HG03460 (cell line): Measurements from ENCODE around the gene SIRT7.
A peak's percentile ranks its signal among the peaks of the same experiment; 100 is the strongest.

Experiments used
- ATAC-seq: cut with Tn5 transposase; IDR thresholded peaks from one replicate; pipeline ENCODE4 v1.9.1; 2021; ENCODE audit not compliant: unreplicated experiment

Gene SIRT7

DNA sequence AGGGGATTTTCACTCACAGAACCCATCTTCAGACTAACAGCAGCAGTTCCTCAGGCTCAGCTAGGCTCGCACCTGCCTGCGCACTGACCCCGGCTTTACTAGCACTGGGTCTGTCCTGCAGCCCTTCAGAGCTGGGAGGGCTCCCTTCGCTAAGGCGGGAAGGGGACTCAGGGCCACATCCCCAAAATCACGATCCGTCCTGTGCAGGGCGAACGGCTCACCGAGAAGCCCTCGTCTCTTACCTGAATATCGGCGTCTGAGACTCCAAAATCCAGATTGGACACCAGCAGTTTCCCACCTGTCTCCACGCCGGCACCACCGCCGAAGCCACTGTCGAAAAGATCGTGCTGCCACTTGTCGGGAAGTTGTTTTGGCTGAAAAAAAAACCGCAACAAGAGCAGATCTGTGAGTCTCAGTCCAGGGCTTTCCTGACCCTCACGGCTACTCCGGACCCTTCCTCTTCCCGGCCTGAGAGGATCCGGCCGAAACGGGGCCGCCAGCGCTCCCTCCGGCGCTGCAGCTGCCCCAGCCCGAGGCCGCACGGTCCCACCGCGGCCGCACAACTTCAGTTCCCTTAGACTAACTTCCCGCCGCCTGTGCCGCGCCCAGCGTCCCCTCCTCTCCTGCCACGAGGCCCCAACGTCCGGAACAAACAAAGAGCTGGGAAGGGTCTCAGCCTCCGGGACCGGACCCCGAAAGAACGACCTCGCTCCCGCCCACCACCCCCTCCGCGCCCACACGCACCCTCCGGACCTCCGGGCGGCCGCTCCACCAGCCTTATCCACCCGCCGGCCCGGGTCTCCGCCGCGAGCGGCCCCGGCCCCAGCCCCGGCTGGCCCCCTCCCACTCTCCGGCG lies 27.3 kb downstream of the SIRT7 start:
- ATAC-seq, result peak; percentile 6

DNA sequence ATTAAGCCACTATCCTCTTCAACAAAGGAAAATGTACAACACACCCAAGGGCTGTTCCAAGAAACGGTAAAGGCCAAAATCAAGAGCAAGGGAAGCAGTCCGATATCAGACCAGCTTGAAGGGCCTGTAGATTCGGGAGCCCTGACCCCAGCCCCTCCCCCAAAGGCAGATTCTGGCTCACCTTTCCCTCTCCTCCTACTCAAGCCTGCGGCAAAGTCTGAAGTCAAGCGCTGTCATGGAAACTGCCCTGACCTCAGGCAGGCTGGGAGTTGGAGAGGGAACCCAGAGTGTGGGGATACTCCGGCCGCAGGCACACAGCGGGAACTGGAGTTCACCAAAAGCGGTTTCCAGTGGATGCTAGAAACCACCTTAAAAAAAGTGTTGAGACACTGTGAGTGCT lies 28.4 kb downstream of the SIRT7 start:
- ATAC-seq, result no peak

DNA sequence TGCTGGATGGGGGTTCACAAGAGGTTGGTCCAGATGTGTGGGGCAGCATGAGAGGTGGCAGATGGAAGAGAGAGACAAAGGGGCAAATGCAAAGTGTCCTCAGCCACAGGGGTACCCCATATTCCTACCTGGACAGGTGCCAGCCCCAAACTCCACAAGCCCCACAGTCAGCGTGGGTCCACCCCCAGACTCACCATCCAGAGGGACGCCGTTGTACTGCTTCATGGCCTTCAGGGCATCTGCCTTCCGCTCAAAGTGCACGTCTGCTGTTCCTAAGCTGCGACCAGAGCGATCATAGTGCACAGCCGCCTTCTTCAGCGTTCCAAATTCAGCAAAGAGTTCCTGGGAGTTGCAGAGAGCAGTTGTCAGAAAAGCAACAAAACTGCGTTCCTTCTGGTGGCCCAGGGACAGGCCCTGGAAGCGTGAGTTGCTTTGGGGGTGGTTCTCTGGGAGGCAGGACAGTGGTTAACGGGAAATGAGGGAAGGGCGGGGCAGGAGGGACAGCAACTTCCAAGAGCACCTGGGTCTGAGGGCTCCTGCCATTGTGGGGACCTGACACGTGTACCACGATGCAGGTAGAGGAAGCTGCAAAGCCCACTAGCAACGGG lies 28.9 kb downstream of the SIRT7 start:
- ATAC-seq, result no peak

DNA sequence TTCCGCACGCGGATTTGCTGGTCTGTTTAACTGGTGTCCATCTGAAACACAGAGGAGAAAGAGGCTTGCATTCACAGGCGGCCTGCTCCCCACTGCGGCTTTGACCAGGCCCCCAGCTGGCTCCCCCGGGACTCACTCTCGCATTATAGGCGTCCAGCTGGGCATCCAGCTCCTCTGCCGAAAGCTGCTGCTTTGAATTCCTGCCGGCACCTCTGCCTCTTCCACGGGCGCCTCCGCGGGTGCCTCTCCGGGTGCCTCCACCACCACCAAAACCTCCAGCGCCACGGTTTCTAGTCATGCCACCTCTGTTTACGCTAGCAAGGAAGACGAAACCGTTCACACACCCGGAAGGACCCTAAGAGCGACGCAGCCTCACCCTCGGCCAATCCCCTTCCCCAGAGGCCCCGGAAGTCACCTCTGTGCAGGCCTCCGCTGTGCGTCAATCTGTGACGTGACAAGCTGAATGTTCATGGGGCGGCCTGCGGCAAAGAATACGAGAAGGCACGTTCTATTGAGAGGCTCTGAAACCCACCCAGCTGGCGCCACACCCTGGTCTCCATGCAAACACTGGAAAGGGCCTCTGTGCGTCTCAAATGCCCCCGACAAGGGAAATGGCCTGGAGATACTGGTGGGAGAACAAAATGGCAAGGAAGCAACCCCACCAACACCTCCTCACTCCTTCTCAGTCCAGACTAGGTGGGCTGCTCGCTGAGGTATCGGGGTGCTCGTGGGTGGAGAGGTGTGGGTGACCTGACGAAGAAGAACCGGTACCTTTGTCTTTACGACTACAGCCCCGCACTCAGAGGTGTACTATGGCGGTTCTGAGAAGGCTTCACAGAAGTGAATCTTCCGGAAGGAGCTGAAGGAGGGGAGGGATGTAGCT lies 29.6 kb downstream of the SIRT7 start:
- no peak for ATAC-seq

DNA sequence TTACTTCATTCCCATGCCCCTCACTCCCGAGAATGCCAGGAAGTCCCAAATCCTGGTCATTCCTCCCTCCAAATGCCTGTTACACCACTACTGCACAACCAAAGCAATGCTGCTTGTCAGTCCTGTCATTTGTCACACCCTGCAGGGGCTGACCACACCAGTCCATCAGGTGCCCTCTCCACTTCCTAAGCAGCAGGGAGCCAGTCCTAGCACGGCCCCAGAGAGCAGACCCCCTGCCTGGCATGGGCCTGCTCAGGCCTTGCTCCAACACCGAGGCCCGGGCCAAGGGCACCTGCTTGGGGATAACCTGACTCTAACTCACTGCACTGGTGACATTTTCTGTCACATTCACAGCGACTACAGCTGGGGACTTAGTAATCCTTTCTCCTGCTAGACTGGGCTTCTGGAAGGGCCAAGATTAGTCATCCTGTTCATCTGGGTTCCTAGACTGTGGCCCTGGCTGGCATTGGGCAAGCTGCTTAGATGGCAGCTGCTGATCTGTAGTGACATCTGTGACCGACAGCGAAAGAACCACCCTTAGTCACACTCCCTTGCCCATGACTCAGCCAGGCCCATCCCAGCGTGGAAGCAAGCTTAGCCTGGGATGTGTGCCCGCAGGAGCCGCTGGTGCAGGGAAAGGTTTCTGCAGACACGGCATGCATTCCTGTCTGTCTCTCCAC lies 32.0 kb downstream of the SIRT7 start:
- ATAC-seq, result no peak

DNA sequence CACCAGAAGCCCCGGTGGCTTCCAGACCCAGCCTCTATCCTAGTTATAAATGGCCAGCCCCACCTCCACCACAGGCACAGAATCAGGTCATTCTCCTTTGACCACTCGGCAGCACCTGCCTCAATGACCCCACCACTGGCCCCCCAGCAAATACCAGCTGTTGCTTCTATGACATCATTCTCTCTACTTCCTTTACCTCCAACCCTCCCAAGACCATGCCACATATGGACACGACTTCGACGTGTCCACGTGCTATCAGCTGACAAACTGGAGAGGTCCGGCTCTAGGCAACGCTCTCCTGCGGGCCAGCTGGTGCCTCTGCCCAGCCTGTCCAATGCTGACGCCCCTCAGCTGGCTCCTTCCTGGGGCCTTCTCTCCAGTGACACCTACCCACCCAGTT lies 32.5 kb downstream of the SIRT7 start:
- no peak for ATAC-seq

DNA sequence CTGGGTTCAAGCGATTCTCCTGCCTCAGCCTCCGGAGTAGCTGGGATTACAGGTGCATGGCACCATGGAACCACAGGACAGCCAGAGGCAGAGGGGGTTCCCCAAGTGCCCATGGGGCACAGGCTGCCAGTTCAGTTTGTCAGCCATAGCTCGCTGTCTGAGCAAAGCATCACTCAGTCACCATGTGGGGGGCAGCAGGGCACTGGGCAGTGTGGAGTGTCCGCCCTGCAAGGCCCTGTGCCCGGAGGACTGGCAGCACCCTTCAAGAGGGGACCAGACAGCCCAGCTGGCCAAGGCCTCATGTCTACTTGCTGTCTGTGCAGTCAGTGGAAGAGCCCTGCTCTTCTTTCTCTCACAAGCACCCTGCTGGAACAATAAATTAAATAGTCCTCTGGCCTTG lies 33.0 kb downstream of the SIRT7 start:
- ATAC-seq, result no peak

DNA sequence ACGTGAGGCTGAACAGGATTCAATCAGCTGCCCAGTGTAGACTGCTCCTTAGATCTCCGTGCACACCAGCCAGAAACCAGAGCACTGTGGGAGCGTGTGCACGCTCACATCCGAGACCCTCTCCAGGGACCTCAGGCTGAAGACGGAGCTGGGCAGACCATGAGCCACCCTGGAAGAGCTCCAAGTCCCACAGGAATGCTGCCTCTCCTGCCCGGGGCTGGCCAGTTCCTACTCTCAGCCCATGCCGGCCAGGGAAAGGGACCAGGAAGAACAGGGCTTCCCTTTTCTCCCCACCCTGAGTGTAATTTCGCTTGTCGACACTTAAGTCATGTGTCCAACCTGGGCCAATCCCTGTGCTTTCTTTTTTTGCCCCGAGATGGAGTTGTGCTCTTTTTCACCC lies 33.5 kb downstream of the SIRT7 start:
- no peak for ATAC-seq

DNA sequence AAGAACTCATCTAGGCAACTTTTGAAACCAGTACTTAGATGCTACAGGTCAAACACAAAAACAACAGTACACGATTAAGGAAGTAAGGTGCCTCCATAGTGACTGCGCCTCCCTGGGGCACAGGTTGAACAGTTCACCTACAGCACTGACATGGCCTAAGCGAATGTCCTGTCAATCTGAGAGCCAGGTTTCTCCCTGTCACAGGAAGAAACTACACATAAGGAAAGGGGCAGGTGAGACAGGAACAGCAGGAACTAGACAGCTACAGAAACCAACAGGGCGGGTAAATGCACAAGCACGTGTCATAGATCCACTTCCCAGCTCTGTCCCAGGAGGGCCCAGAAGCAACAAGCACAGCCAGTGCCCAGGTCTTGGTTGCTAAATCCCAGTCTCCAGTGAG lies 38.9 kb downstream of the SIRT7 start:
- ATAC-seq, result no peak

DNA sequence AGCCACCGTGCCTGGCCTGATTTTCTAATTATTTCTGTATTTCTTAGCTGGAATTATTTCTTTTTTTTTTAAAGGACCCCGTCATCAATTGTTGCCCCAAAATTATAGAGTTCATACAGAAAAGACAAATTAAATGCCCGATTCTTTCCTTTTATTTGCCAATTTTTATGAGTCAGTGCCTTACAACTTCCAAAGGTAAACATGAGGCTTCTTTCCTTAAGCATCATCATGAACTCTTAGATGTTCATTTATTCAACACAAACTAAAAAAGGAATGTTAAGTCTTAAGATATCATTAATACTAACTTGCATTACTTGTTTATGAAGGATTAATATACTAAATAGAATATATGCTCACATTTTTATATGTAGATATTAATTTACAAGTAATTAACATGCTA lies 39.7 kb downstream of the SIRT7 start:
- no peak for ATAC-seq

DNA sequence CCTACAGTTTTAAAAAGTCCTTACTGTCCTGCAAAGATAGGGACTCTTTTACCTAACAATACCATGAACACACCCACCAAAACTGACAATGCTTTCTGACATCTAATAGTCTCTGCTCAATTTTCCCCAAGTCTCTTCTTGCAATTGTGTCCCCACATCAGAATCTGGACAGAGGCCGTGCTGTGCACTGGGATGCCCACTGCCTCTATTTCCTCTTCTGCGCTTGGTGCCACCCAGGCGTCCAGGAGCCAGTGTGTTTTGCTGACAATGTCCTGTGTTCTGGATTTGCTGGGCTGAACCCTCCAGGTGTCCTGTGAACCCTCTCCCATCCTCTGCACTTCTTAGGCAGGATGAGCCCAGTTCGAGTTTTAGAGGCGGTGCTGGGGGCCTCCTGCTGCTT lies 40.4 kb downstream of the SIRT7 start:
- ATAC-seq, result no peak

DNA sequence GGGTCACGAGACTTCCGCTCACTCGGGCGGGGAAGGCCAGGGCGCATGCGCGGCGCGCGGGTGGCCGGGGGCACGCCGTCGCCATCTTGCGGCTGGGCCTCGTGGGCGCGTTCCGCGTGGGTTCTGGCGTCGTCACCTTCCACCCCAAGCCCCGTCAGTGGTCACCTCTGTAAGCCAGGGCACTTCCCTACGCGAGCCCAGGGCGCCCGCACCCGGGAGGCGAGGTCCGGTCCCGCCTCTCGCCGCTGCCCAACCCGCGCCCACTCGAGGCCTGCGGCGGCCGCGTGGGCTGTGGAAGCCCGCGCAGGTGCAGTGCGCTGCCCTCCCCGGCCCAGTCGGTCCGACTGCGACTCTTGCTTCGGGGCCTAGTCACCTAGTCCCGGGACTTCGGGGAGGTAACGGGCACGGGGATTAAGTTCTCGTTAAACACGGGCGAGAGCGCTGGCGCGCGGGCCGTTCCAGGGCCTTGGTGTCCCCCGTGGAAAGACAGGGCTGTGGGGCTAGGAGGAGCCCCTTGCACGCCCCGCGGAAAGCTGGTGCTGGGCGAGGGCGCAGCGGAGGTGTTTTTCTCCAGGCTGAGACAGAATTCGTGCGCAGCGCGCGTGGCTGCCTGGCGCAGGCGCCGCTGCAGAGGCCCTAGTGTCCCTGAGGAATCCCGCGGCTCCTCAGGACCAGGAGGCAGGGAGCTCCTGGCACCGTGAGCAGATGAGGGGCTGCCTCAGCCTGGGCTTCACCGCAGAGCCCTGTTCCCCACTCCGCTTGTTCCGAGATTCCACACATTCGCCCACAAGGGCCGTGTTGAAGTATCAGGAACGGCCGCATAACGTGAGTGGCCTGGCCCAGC lies 46.4 kb downstream of the SIRT7 start:
- peak; percentile 6 for ATAC-seq

DNA sequence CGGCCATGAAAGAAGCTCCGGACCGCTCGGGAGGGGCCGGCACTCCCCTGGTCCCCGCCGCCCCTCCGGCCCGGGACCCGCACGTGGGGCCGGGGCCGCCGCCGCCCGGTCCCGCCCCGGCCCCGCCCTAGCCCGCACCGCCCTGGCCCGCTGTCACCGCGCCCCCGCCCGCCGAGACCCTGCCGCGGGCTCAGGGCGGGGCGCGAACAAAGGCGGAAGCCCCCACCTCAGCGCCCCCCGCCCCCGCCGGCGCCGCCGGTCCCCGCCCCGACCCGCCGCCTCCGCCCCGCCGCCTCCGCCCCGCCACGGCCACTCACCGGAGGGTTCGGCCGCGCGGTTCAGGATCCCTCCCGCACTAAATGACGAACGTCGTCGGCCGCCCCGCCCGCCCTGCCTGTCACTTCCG lies 47.0 kb downstream of the SIRT7 start, which contains the start of gene ARHGDIA:
TSS of gene ARHGDIA (minus strand) at position 357 of the 406 bp plus-strand sequence. CDS start 1,407 bp downstream, outside the sequence.
- ATAC-seq, result peak; percentile 44

DNA sequence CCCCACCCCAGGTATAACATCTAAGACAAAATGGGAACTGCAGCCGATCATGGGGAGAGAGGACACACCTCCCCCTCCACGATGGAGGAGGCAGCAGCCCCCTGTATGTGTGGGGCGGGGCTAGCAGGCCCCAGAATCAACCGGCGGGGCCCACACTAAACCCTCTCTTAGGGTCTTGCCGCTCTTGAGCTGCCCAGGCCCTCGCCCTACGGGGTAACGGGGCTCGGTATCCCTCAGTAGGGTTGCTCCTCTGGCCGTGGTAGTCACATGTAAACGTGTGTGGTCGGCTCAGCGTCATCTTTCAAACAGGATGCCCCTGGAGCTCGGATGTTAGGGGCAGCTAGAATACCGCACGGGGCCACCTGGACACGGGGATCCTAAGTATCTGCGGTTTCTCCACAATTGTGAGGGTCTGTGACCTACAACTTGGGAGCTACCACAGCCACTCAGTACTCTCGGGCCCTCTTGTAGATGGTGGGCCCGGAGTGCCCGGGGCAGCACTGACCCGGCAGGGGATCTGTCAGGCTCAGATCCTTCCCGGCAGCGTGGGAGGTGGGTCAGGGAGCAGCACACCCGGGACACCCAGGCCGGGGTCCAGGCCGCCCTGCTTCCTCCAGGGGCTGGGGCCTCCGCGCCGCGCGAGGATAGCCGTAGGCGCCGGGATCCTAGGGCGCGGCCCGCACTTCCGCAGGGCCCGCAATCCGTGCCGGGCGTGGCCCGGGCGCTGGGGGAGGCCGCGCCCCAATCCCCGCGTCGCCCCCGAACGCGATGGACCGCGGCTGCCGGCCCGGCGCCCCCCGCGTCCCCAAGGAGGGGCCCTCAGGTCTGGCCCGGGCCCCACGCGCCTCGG lies 47.6 kb downstream of the SIRT7 start:
- ATAC-seq, result peak; percentile 8

DNA sequence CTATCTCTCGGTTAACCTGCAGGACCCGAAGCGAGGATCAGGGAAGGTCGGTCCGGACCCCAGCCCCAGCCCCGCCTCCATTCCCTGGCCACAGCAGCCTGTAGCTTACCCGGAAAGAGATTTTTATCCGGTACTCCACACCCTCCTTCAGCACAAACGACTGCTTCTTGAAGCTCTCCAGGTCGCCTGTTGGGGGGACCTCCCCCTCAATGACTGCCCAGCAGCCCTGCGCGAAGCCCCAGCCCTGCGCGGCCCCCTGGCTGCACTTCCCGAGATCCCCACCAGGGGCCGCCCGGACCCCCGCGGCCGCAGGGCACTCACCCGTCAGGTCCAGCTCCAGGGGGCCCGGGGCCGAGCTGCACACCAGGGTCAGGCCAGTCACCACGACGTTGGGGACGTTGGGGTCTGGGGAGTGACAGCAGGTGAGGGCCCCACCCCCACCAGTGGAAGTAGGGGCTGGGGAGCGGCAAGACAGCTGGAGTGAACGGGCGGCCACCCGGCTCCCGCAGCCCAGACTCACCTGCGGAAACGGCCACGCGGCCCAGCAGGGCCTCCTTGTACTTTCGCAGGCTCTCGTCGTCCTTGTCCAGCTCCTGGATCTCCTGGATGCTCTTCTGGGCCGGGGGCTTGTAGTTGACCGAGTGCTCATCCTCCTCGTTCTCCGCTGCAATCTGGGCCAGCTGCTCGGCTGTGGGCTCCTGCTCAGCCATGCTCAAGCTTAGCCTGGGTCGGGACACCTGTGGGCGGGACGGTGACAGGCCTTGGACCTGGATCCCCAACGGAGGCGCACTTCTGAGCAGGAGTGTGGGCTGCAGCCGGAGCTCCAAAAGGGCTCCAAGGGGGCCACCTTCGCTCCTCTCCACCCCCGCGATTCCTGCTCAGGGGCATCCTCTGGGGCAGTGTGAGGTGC lies 48.5 kb downstream of the SIRT7 start:
- ATAC-seq, result no peak

DNA sequence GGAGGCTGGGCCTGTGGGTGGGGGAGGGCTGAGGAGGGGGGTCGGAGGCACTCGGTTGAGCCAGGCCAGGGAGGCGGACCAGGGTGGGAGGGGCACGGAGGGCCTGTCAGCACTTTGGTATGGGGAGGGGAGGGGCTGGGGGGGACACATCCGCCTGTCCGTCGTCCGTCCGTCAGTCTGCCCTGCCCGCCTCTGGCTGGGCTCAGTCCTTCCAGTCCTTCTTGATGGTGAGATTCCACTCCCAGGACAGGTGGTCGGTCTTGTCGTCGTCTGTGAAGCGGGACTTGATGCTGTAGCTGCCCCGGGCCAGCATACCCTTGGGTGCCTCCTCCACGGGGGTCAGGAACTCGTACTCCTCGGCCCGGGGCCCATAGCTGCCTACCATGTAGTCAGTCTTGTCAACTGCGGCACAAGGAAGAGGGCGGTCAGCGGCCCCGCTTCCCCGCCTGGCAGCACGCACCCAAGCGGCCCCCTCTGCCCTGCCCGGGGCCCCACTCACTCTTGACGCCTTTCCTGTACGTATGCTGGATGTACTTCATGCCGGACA lies 49.2 kb downstream of the SIRT7 start:
- no peak for ATAC-seq

DNA sequence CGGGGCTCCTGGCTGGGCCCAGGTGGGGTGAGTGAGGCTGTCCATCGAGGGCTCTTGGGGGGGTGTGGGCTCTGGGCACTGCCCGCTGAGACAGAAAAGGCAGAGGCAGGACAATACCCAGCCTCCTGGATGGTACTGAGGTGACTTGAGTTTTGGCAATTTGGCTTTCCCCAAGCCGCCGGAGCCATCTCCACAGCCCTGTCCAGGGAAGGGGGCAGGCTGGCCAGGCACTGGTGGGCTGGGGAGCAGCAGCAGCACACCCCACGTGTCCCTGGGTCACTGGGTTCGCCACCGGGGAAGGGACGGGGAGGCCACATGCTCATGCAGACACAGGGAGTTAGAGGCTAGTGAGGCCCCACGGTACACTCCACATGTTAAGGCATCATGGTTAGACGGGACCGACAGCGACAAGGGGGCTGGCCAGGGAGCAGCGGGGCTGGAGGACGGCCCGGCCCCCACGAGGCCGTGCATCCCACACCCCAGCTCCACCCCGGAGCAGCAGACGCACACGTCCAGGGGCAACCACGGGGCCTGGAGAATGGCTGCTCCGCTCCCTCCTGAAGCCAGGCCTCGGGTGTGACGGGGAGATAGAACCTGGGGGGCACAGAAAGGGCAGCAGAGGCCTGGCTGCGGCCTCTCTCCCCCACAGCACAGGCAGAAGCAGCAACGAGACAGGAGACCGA lies 49.8 kb downstream of the SIRT7 start:
- no peak for ATAC-seq
